ENCODE data around the gene OR6C65. TPM values are rescaled to one million over a fixed set of nuclear protein-coding genes. Genes with fewer than 3 reads are reported as not detected.
A peak's percentile ranks its signal among the peaks of the same experiment; 100 is the strongest.
"Not testable (repeated sequence)": the region's sequence is repeated elsewhere in the genome, so short reads cannot be mapped to it uniquely, and the experiment has no call there.

Gene OR6C65
- total RNA-seq, 1 experiment from 2014 or later, result not detected

DNA sequence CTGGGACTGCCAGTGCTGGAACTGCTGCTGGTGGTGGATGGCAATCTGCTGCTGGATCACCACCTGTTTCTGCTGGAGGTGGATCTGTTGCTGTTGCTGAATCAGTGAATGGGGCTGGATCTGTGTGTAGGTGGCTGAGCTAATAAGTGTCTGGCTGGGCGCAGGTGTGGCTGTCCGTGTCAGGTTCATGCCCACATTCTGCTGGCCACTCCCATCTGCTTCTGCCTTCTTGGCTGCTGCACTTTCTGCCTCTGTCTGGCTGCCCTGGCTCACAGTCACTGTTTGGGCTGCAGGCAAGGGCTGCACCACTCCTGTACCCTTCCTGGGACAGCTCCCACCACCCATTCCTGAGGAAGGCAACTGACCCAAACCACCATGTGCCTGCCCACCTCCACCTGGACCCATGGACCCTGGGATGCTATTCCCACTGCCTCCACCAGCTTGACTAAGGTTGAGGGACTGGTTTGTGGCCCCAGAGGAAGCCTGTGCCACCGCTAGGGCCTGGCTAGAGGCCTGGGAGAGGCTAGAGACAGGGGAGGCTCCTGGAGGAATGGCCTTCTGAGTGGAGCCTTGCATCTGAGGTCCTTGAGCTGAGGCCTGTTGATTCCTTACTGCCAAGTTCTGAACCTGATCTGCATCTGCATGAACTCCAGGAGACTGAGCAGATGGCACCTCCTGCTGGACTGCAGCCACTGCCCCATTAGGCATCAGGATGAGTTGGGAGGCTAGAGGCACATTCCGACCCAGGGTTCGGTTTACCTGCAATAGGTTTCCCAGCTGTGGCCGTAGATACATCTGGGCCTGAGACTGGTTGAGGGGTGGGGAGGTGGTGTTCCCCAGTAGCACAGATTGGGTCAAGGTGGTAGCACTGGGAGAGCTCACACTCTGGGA is 13.4 kb downstream of the OR6C65 start:
- intact Hi-C loops (cut with micrococcal nuclease; ENCODE audit: unreplicated experiment); BruUV-seq (replicated peaks); H3K9me3 Mint-ChIP-seq (ENCODE audit: low read depth, unreplicated experiment); H3K4me3 Mint-ChIP-seq (ENCODE audit: low read depth, unreplicated experiment); DNase-seq; CTCF ChIA-PET; H3K4me1 Mint-ChIP-seq (ENCODE audit: low read depth, unreplicated experiment); H3K36me3 Mint-ChIP-seq (ENCODE audit: insufficient read depth, unreplicated experiment); H3K27ac Mint-ChIP-seq (ENCODE audit: unreplicated experiment): not testable (repeated sequence)
- H3K27me3 Mint-ChIP-seq (ENCODE audit: unreplicated experiment), result peaks cover 18% of the 10 kb centered on the region

DNA sequence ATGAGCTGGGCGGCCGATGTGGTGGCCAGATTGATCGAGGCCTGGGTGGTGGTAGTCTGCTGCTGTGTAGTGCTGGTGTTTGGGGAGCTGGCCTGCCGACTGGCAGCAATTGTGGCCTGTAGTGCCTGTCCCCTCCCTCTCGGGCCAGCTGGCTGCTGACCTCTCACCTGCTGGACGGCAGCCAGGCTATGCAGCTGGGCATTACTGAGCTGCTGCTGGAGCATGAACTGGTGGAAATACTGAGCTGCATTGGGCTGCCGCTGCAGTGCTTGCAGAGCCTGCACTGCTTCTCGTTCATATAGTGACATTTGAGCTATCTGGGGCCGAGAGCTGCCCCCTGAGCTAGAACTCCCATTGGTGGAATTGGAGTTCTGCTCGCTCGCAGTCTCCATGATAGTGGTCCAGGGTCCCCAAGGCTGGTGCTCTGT is 14.1 kb downstream of the OR6C65 start:
- not testable (repeated sequence) for H3K4me3 Mint-ChIP-seq (ENCODE audit: low read depth, unreplicated experiment); BruUV-seq (replicated peaks)

DNA sequence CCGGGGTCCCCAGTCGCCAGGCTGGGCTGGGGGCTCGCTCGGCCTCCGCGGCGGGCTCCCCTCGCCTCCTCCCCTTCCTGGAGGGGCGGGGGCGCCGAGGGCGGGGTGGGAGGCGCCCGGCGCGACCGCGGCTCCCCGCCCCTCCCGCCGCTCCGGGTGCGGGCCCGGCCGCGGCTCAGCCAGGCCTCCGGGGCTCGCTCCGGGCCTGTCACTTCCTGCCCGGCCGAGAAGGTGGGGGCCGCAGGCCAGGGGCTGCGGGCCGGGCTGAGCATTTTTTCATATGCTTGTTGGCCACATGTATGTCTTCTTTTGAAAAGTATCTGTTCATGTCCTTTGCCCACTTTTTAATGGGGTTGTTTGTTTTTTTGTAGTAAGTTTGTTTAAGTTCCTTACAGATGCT is 14.6 kb downstream of the OR6C65 start:
- intact Hi-C loops (cut with micrococcal nuclease; ENCODE audit: unreplicated experiment), result not testable (repeated sequence)

More for the DNA sequence above, 14.1 kb downstream of the OR6C65 start:
- H3K9me3 Mint-ChIP-seq (ENCODE audit: low read depth, unreplicated experiment); intact Hi-C loops (cut with micrococcal nuclease; ENCODE audit: unreplicated experiment); CTCF ChIA-PET; H3K4me1 Mint-ChIP-seq (ENCODE audit: low read depth, unreplicated experiment); H3K36me3 Mint-ChIP-seq (ENCODE audit: insufficient read depth, unreplicated experiment); H3K27ac Mint-ChIP-seq (ENCODE audit: unreplicated experiment); DNase-seq: not testable (repeated sequence)
- H3K27me3 Mint-ChIP-seq (ENCODE audit: unreplicated experiment), result peaks cover 18% of the 10 kb centered on the region

DNA sequence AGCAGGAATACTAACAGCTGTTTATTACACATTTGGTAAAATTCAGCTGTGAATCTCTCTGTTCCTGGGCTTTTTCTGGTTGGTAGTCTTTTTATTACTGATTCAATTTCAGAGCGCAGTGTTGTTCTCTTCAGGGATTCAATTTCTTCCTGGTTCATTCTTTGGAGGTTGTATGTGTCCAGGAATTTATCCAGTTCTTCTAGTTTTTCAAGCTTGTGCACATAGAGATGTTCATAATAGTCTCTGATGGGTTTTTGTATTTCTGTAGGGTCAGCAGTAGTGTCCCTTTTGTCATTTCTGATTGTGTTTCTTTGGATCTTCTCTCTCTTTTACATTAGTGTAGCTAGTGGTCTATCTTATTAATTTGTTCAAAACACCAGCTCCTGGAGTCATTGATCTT is 16.6 kb downstream of the OR6C65 start:
- BruUV-seq (replicated peaks), result no TSS peak
- H3K4me3 Mint-ChIP-seq (ENCODE audit: low read depth, unreplicated experiment), result no peak overlapping the region
- TF ChIP-seq, protein P1, sequence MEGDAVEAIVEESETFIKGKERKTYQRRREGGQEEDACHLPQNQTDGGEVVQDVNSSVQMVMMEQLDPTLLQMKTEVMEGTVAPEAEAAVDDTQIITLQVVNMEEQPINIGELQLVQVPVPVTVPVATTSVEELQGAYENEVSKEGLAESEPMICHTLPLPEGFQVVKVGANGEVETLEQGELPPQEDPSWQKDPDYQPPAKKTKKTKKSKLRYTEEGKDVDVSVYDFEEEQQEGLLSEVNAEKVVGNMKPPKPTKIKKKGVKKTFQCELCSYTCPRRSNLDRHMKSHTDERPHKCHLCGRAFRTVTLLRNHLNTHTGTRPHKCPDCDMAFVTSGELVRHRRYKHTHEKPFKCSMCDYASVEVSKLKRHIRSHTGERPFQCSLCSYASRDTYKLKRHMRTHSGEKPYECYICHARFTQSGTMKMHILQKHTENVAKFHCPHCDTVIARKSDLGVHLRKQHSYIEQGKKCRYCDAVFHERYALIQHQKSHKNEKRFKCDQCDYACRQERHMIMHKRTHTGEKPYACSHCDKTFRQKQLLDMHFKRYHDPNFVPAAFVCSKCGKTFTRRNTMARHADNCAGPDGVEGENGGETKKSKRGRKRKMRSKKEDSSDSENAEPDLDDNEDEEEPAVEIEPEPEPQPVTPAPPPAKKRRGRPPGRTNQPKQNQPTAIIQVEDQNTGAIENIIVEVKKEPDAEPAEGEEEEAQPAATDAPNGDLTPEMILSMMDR (IDR thresholded peaks at IDR 0.05; ENCODE audit: unreplicated experiment), result no peak
- no peak overlapping the region for H3K27ac Mint-ChIP-seq (ENCODE audit: unreplicated experiment)
- H3K36me3 Mint-ChIP-seq (ENCODE audit: insufficient read depth, unreplicated experiment), result no peaks in the 10 kb centered on the region
- no peak for DNase-seq
- no peaks in the 10 kb centered on the region for H3K9me3 Mint-ChIP-seq (ENCODE audit: low read depth, unreplicated experiment)
- H3K27me3 Mint-ChIP-seq (ENCODE audit: unreplicated experiment), result peaks cover 18% of the 10 kb centered on the region
- H3K4me1 Mint-ChIP-seq (ENCODE audit: low read depth, unreplicated experiment), result no peaks in the 10 kb centered on the region
- CTCF ChIA-PET, result no interaction called here
- intact Hi-C loops (cut with micrococcal nuclease; ENCODE audit: unreplicated experiment), result no loop called here

More for the DNA sequence above, 14.6 kb downstream of the OR6C65 start:
- BruUV-seq (replicated peaks); CTCF ChIA-PET; H3K27ac Mint-ChIP-seq (ENCODE audit: unreplicated experiment); H3K4me1 Mint-ChIP-seq (ENCODE audit: low read depth, unreplicated experiment); H3K9me3 Mint-ChIP-seq (ENCODE audit: low read depth, unreplicated experiment); DNase-seq; H3K36me3 Mint-ChIP-seq (ENCODE audit: insufficient read depth, unreplicated experiment): not testable (repeated sequence)
- peak overlapping the region; percentile 25 for H3K4me3 Mint-ChIP-seq (ENCODE audit: low read depth, unreplicated experiment)
- H3K27me3 Mint-ChIP-seq (ENCODE audit: unreplicated experiment), result peaks cover 18% of the 10 kb centered on the region

DNA sequence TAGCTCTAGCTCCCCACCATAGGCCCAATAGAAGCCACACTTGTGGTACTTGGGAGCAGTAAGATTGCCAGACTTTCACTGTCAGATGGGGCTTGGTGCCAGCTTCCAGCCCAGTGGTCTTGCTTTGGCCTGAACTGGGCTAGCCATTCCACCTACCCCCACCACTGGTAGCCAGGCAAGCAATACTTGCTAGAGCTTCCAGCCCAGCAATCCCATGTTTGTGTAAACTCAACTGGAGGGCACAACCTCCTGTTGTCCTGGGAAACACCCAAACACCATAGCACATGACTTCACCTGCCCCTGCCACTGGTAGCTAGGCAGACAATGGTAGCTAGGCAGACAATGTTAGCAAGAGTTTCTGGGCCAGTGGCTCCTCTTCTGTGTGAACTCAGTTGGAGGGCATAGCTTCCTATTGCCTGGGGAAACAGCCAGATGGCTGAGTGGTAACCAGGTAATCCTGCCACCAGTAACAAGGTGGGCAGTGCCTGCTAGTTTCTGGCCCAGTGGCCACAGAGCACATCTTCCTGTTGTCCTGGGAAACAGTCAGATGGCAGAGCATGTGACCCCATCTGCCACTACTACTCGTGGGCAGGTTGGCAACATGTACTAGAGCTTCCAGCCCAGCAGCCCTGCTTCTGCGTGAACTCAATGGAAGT is 20.1 kb downstream of the OR6C65 start:
- TF ChIP-seq, protein P1 (IDR thresholded peaks at IDR 0.05; ENCODE audit: unreplicated experiment), result no peak
- Mint-ChIP-seq H3K4me1 (ENCODE audit: low read depth, unreplicated experiment) (no peaks in the 10 kb centered on the region), H3K36me3 (ENCODE audit: insufficient read depth, unreplicated experiment) (no peaks in the 10 kb centered on the region), H3K27ac (ENCODE audit: unreplicated experiment) (no peak overlapping the region), H3K4me3 (ENCODE audit: low read depth, unreplicated experiment) (no peak overlapping the region), H3K27me3 (ENCODE audit: unreplicated experiment) (peaks cover 11% of the 10 kb centered on the region), H3K9me3 (ENCODE audit: low read depth, unreplicated experiment) (no peaks in the 10 kb centered on the region)
- intact Hi-C loops (cut with micrococcal nuclease; ENCODE audit: unreplicated experiment), result no loop called here
- no peak for DNase-seq
- CTCF ChIA-PET, result no interaction called here
- no TSS peak for BruUV-seq (replicated peaks)

Data from Calu3 (cell line).